GM12864 (cell line): ENCODE measurements around the gene SGPP1.

Experiments used
- DNase-seq: peaks from one replicate; pipeline ENCODE4 v3.0.0-alpha.2; 2011; ENCODE audit warnings: low read depth
- H3K4me3 ChIP-seq: 2 replicates; pipeline ENCODE4 v1.5.1; 2011; ENCODE audit warnings: mild to moderate bottlenecking, low read depth, low read length, control low read depth
- TF ChIP-seq, protein P1 (sequence below): IDR thresholded peaks from 2 replicates; pipeline ENCODE4 v1.5.1; 2011; ENCODE audit warnings: low read depth, mild to moderate bottlenecking, moderate library complexity, low read length, control low read depth, inconsistent platforms; ENCODE audit errors: missing control alignments

The SGPP1 gene

DNA sequence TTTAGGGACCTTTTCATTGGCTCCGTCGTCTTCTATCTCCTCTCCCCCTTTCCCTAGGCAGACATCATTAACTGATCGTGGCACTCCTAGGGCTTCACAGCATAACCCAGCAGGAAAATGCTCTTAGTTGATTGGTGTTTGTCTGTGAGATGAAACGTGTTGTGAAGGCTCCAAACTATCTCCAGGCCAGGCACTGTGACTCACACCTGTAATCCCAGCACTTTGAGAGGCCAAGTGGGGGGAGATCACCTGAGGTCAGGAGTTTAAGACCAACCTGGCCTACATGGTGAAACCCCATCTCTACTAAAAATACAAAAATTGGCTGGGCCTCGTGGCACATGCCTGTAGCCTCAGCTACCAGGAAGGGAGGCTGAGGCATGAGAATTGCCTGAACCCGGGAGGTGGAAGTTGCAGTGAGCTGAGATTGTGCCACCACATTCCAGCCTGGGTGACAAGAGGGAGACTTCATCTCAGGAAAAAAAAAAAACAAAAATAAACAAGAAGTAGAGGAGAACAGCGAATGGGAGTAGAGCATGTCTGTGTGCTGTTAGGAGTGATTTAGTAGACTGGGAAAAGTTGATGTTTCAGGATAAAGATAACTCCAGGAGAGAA is 53.9 kb downstream of the SGPP1 start:
- H3K4me3 ChIP-seq: no peak overlapping the region
- TF ChIP-seq, protein P1, sequence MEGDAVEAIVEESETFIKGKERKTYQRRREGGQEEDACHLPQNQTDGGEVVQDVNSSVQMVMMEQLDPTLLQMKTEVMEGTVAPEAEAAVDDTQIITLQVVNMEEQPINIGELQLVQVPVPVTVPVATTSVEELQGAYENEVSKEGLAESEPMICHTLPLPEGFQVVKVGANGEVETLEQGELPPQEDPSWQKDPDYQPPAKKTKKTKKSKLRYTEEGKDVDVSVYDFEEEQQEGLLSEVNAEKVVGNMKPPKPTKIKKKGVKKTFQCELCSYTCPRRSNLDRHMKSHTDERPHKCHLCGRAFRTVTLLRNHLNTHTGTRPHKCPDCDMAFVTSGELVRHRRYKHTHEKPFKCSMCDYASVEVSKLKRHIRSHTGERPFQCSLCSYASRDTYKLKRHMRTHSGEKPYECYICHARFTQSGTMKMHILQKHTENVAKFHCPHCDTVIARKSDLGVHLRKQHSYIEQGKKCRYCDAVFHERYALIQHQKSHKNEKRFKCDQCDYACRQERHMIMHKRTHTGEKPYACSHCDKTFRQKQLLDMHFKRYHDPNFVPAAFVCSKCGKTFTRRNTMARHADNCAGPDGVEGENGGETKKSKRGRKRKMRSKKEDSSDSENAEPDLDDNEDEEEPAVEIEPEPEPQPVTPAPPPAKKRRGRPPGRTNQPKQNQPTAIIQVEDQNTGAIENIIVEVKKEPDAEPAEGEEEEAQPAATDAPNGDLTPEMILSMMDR: no peak
- DNase-seq: no peak

DNA sequence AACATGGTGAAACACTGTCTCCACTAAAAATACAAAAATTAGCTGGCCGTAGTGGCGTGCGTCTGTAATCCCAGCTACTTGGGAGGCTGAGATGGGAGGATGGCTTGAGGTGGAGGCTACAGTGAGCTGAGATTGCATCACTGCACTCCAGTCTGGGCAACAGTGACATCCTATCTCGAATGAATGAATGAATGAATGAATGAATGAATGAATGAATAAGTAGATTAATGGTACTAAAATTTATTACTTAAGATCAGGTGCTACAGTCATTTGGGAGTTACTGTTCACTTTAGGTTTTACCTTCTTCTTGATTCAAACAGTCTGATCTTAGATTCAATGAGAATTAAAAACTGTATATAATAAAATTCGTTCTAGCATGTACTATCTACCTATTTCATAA is 54.6 kb downstream of the SGPP1 start:
- TF ChIP-seq, protein P1: no peak
- H3K4me3 ChIP-seq: no peak overlapping the region

GRCh38 chr14:63672417-63673180 is 55.3 kb downstream of the SGPP1 start:
- TF ChIP-seq, protein P1: no peak
- no peak overlapping the region for H3K4me3 ChIP-seq
- DNase-seq: no peak

More for the DNA sequence above, 54.6 kb downstream of the SGPP1 start:
- no peak for DNase-seq

DNA sequence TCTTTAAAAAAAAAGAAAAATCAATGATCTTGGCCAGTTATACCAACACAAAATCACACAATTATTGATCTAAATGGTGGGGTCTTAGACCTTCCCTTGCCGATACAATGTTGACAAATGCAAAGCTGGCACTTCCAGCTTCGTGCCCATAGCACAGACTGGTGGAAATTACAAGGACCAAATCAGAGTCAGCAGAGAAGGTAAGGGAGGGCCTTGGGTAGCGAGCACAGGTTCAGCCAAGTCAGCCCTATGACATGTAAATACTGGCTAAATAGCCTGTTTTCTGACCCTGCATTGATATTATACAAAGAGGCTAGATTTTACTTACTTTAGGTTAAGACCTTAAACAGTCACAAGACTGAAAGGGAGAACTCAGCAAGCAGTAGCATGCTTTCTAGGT is 55.9 kb downstream of the SGPP1 start:
- DNase-seq: no peak

GRCh38 chr14:63670692-63671091 is 57.2 kb downstream of the SGPP1 start:
- no peak overlapping the region for H3K4me3 ChIP-seq
- DNase-seq: no peak
- TF ChIP-seq, protein P1: no peak

More for the DNA sequence above, 55.9 kb downstream of the SGPP1 start:
- TF ChIP-seq, protein P1: no peak
- H3K4me3 ChIP-seq: no peak overlapping the region

GRCh38 chr14:63666335-63666734 is 61.5 kb downstream of the SGPP1 start:
- TF ChIP-seq, protein P1: no peak
- no peak for DNase-seq
- no peak overlapping the region for H3K4me3 ChIP-seq
